OCI-LY3 (cell line): ENCODE results near the gene SMURF2.

ENCODE experiments used
- CTCF ChIP-seq: fragments of 200-600, 300-600 bp; sonication (generic); IDR thresholded peaks from 2 replicates; pipeline ENCODE4 v1.5.1; 2014; ENCODE audit warnings: antibody characterized with exemption, low read length, low read depth
- EZH2phosphoT487 ChIP-seq: fragments of 200-600 bp; shearing (Covaris generic); IDR thresholded peaks from 2 replicates; pipeline ENCODE4 v1.6.1; 2018; ENCODE audit warnings: antibody characterized with exemption, mixed run types, low read depth

GRCh38 chr17:64661726-64661975, 456 bp downstream of the SMURF2 start:
- TF ChIP-seq CTCF (no peak), EZH2phosphoT487 (no peak)
